Neutrophil (primary cell): ENCODE results near the gene AMZ1.

Source experiments
- H3K27ac ChIP-seq: fragments of 200-600 bp; sonication (generic); 2 replicates; pipeline ENCODE4 v1.5.1; 2016; ENCODE audit warnings: mild to moderate bottlenecking, moderate library complexity
- H3K27me3 ChIP-seq: fragments of 200-600 bp; sonication (generic); 2 replicates; pipeline ENCODE4 v1.6.0; 2016; ENCODE audit warnings: mild to moderate bottlenecking
- H3K36me3 ChIP-seq: fragments of 200-600 bp; sonication (generic); 2 replicates; pipeline ENCODE4 v1.5.1; 2017
- H3K4me1 ChIP-seq, 2 experiments: fragments of 200-600 bp in 1 of 2; sonication (generic) in 1 of 2; 1 replicate in 1 of 2; 2 replicates in 1 of 2; pipeline versions ENCODE4 v1.5.1 to v1.6.1; 2013 to 2016; ENCODE audit warnings: low read depth in 1 of 2, low read length in 1 of 2, mild to moderate bottlenecking in 1 of 2, moderate library complexity in 1 of 2; ENCODE audit not compliant: control insufficient read depth in 1 of 2, insufficient read depth in 1 of 2
- H3K4me3 ChIP-seq, 2 experiments: fragments of 200-600 bp in 1 of 2; sonication (generic) in 1 of 2; 1 replicate in 1 of 2; 2 replicates in 1 of 2; pipeline ENCODE4 v1.5.1; 2013 to 2016; ENCODE audit warnings: low read depth in 1 of 2, low read length in 1 of 2, mild to moderate bottlenecking in 1 of 2, moderate library complexity in 1 of 2
- H3K9me3 ChIP-seq: fragments of 200-600 bp; sonication (generic); 2 replicates; pipeline ENCODE4 v1.5.1; 2016
- CTCF ChIP-seq: fragments of 200-600 bp; sonication (generic); IDR thresholded peaks from 2 replicates; pipeline ENCODE4 v1.5.1; 2016; ENCODE audit warnings: antibody characterized with exemption

AMZ1 gene

GRCh38 chr7:2758673-2759616 lies 70.9 kb downstream of the AMZ1 start:
- Histone ChIP-seq H3K4me3 (no peak overlapping the region), H3K4me1 (no peaks in the 10 kb centered on the region)
- no peak for TF ChIP-seq CTCF

GRCh38 chr7:2759736-2760097 lies 71.7 kb downstream of the AMZ1 start:
- no peaks in the 10 kb centered on the region for H3K4me1 ChIP-seq
- H3K9me3 ChIP-seq: no peaks in the 10 kb centered on the region
- no peaks in the 10 kb centered on the region for H3K36me3 ChIP-seq
- no peaks in the 10 kb centered on the region for H3K27me3 ChIP-seq
- TF ChIP-seq CTCF: no peak
- no peak overlapping the region for H3K4me3 ChIP-seq
- no peak overlapping the region for H3K27ac ChIP-seq

More at GRCh38 chr7:2758673-2759616, 70.9 kb downstream of the AMZ1 start:
- no peaks in the 10 kb centered on the region for H3K27me3 ChIP-seq
- no peaks in the 10 kb centered on the region for H3K36me3 ChIP-seq
- H3K27ac ChIP-seq: no peak overlapping the region
- H3K9me3 ChIP-seq: no peaks in the 10 kb centered on the region

GRCh38 chr7:2760098-2760889 lies 72.3 kb downstream of the AMZ1 start:
- no peak for TF ChIP-seq CTCF
- Histone ChIP-seq H3K27ac (no peak overlapping the region), H3K4me3 (no peak overlapping the region), H3K4me1 (no peaks in the 10 kb centered on the region), H3K9me3 (no peaks in the 10 kb centered on the region), H3K36me3 (no peaks in the 10 kb centered on the region), H3K27me3 (no peaks in the 10 kb centered on the region)

GRCh38 chr7:2761131-2761624 lies 73.2 kb downstream of the AMZ1 start:
- Histone ChIP-seq H3K36me3 (no peaks in the 10 kb centered on the region), H3K9me3 (no peaks in the 10 kb centered on the region), H3K4me3 (no peak overlapping the region), H3K4me1 (no peaks in the 10 kb centered on the region), H3K27ac (no peak overlapping the region), H3K27me3 (no peaks in the 10 kb centered on the region)
- TF ChIP-seq CTCF: no peak

- TF ChIP-seq CTCF: no peak
- no peak overlapping the region for H3K4me3 ChIP-seq
- H3K27me3 ChIP-seq: no peaks in the 10 kb centered on the region
- H3K4me1 ChIP-seq: no peaks in the 10 kb centered on the region
- no peaks in the 10 kb centered on the region for H3K9me3 ChIP-seq
- H3K36me3 ChIP-seq: no peaks in the 10 kb centered on the region
- H3K27ac ChIP-seq: no peak overlapping the region
Measured at GRCh38 chr7:2761801-2762497, 73.9 kb downstream of the AMZ1 start.
